ENCODE results near the gene MPZL2.

- TF ChIP-seq SIN3A (conservative IDR thresholded peaks at IDR 0.05 in 1 of 2, IDR thresholded peaks at IDR 0.05 in 1 of 2; ENCODE audit: low read depth in 1 of 2, low read length in 2 of 2), result no peak
- no peak for TF ChIP-seq CHD7 (IDR thresholded peaks at IDR 0.05; ENCODE audit: insufficient replicate concordance, low read length)
- no peak for TF ChIP-seq MAX (IDR thresholded peaks at IDR 0.05)
Measured at GRCh38 chr11:118301600-118302195, 37.6 kb upstream of the MPZL2 start.

Data from H1 (cell line).